HL-60 (cell line): ENCODE data around the gene RUBCN.
A peak's percentile ranks its signal among the peaks of the same experiment; 100 is the strongest.
"Not testable (repeated sequence)": the region's sequence is repeated elsewhere in the genome, so short reads cannot be mapped to it uniquely, and the experiment has no call there.

ENCODE experiments used
- DNase-seq, 2 experiments: peaks; one replicate each; pipeline ENCODE4 v3.0.0-alpha.2; 2010 to 2020; ENCODE audit warnings: low read depth in 1 of 2, low spot score in 1 of 2
- H3K27ac ChIP-seq: fragments of 250-450 bp; sonication (Bioruptor Pico); replicated peaks from 2 replicates; pipeline ENCODE4 v1.5.1; 2020; ENCODE audit warnings: mild to moderate bottlenecking, moderate library complexity
- H3K27me3 ChIP-seq: fragments of 250-450 bp; sonication (Bioruptor Pico); 2 replicates; pipeline ENCODE4 v1.5.1; 2021; ENCODE audit warnings: mild to moderate bottlenecking, moderate library complexity; ENCODE audit not compliant: insufficient read depth, poor library complexity, severe bottlenecking
- H3K4me3 ChIP-seq: replicated peaks from 2 replicates; pipeline ENCODE4 v1.5.1; 2011; ENCODE audit warnings: mild to moderate bottlenecking, control low read depth, low read length; ENCODE audit not compliant: insufficient read depth
- CTCF ChIP-seq: IDR thresholded peaks from one replicate; pipeline ENCODE4 v1.5.1; 2011; ENCODE audit warnings: low read length, control low read depth, inconsistent platforms; ENCODE audit not compliant: insufficient read depth
- GABPA ChIP-seq: IDR thresholded peaks from 2 replicates; pipeline ENCODE4 v1.6.1; 2012; ENCODE audit warnings: low read depth
- POLR2AphosphoS5 ChIP-seq: IDR thresholded peaks from 2 replicates; pipeline ENCODE4 v1.6.1; 2012; ENCODE audit warnings: low read depth
- REST ChIP-seq: IDR thresholded peaks from 2 replicates; pipeline ENCODE4 v1.6.1; 2012; ENCODE audit warnings: low read depth; ENCODE audit not compliant: insufficient replicate concordance
- SPI1 ChIP-seq: IDR thresholded peaks from 2 replicates; pipeline ENCODE4 v1.6.1; 2012; ENCODE audit warnings: low read depth, mild to moderate bottlenecking, borderline replicate concordance

Gene RUBCN

GRCh38 chr3:197728487-197728886 is 8.2 kb downstream of the RUBCN start:
- H3K27me3 ChIP-seq, result no peaks in the 10 kb centered on the region
- no peak overlapping the region for H3K4me3 ChIP-seq

GRCh38 chr3:197727878-197728277 is 8.8 kb downstream of the RUBCN start:
- H3K27me3 ChIP-seq, DNase-seq, H3K27ac ChIP-seq, H3K4me3 ChIP-seq: not testable (repeated sequence)

More at GRCh38 chr3:197728487-197728886, 8.2 kb downstream of the RUBCN start:
- TF ChIP-seq REST (no peak), SPI1 (peak; percentile 21; the same call in 1 of the 2 replicates)
- peak overlapping the region; percentile 24 for H3K27ac ChIP-seq
- DNase-seq, result peak in 1 of 2 experiments; percentile 18

GRCh38 chr3:197722734-197723133 is 14.0 kb downstream of the RUBCN start:
- Histone ChIP-seq H3K27ac (no peak overlapping the region), H3K27me3 (no peaks in the 10 kb centered on the region), H3K4me3 (no peak overlapping the region)
- DNase-seq, result no peak
- no peak for TF ChIP-seq SPI1
- TF ChIP-seq REST, result no peak
- TF ChIP-seq CTCF, result no peak
- no peak for TF ChIP-seq GABPA
- TF ChIP-seq POLR2AphosphoS5, result no peak

GRCh38 chr3:197720694-197721093 is 16.0 kb downstream of the RUBCN start:
- Histone ChIP-seq H3K27ac (no peak overlapping the region), H3K4me3 (no peak overlapping the region), H3K27me3 (no peaks in the 10 kb centered on the region)
- no peak for DNase-seq
- TF ChIP-seq REST (no peak), POLR2AphosphoS5 (no peak), GABPA (no peak), CTCF (no peak), SPI1 (no peak)
